K562 (cell line): Measurements from ENCODE around the gene PTRH1.

Experiments used
- FOXK1 ChIP-seq: sonication (generic); formaldehyde crosslinking; IDR thresholded peaks from 2 replicates; pipeline ENCODE4 v1.8.0; 2022; ENCODE audit warnings: missing genetic modification reagents, mild to moderate bottlenecking, borderline replicate concordance
- LARP7 ChIP-seq: fragments of 450-650 bp; IDR thresholded peaks from 2 replicates; pipeline ENCODE4 v1.6.1; 2016
- MTA3 ChIP-seq: fragments of 450-650 bp; formaldehyde crosslinking; IDR thresholded peaks from 2 replicates; pipeline ENCODE4 v1.6.1; 2017; ENCODE audit warnings: mild to moderate bottlenecking, borderline replicate concordance
- MYC ChIP-seq, 2 experiments: fragments of 250-450 bp in 1 of 2; sonication (Bioruptor Pico) in 1 of 2; IDR thresholded peaks; 2 replicates each; pipeline versions ENCODE4 v1.5.1 to v1.6.1; 2012 to 2021; ENCODE audit warnings: low read depth in 2 of 2, borderline replicate concordance in 1 of 2, improper control_type of control experiment in 1 of 2, low read length in 1 of 2, mild to moderate bottlenecking in 1 of 2, moderate library complexity in 1 of 2
- POLR2A ChIP-seq: fragments of 450-650 bp; conservative IDR thresholded peaks from 2 replicates; pipeline ENCODE4 v1.6.1; 2016
- POLR2AphosphoS2 ChIP-seq: IDR thresholded peaks from 2 replicates; pipeline ENCODE4 v1.6.1; 2012; ENCODE audit warnings: low read length, improper control_type of control experiment
- SIN3A ChIP-seq, 2 experiments: fragments of 150-350 bp in 1 of 2; IDR thresholded peaks; 2 replicates each; pipeline ENCODE4 v1.6.1; 2011 to 2016; ENCODE audit warnings: borderline replicate concordance in 2 of 2, low read depth in 2 of 2, low read length in 2 of 2, mild to moderate bottlenecking in 2 of 2, moderate library complexity in 2 of 2; ENCODE audit not compliant: control insufficient read depth in 1 of 2
- ZC3H11A ChIP-seq: IDR thresholded peaks from 2 replicates; pipeline ENCODE4 v1.6.1; 2012; ENCODE audit warnings: low read depth, low read length, improper control_type of control experiment
- TF ChIP-seq, protein P1 (sequence below): sonication (generic); formaldehyde crosslinking; IDR thresholded peaks from 2 replicates; pipeline ENCODE4 v1.8.1; 2023; ENCODE audit warnings: mild to moderate bottlenecking, missing genetic modification reagents
- TF ChIP-seq, protein P2 (sequence below), 3 experiments: IDR thresholded peaks in 2 of 3; conservative IDR thresholded peaks in 1 of 3; 2 replicates each; pipeline ENCODE4 v1.5.1; 2011 to 2012; ENCODE audit warnings: low read length in 3 of 3, mild to moderate bottlenecking in 3 of 3, control low read depth in 2 of 3, improper control_type of control experiment in 1 of 3, inconsistent platforms in 1 of 3, low read depth in 1 of 3, mixed read lengths in 1 of 3, moderate library complexity in 1 of 3; ENCODE audit not compliant: insufficient read depth in 2 of 3
- TF ChIP-seq, protein P3 (sequence below): sonication (generic); formaldehyde crosslinking; IDR thresholded peaks from 2 replicates; pipeline ENCODE4 v1.8.1; 2022; ENCODE audit warnings: missing genetic modification reagents
- TF ChIP-seq, protein P4 (sequence below): fragments of 250-450 bp; sonication (Bioruptor Pico); IDR thresholded peaks from 2 replicates; pipeline ENCODE4 v1.4.0; 2020
- TF ChIP-seq, protein P5 (sequence below), 2 experiments: fragments of 450-650 bp; formaldehyde crosslinking in 1 of 2; IDR thresholded peaks; 2 replicates each; pipeline versions ENCODE4 v1.4.0 to v1.6.1; 2014 to 2020; ENCODE audit warnings: mild to moderate bottlenecking in 2 of 2, borderline replicate concordance in 1 of 2, low read depth in 1 of 2

DNA sequence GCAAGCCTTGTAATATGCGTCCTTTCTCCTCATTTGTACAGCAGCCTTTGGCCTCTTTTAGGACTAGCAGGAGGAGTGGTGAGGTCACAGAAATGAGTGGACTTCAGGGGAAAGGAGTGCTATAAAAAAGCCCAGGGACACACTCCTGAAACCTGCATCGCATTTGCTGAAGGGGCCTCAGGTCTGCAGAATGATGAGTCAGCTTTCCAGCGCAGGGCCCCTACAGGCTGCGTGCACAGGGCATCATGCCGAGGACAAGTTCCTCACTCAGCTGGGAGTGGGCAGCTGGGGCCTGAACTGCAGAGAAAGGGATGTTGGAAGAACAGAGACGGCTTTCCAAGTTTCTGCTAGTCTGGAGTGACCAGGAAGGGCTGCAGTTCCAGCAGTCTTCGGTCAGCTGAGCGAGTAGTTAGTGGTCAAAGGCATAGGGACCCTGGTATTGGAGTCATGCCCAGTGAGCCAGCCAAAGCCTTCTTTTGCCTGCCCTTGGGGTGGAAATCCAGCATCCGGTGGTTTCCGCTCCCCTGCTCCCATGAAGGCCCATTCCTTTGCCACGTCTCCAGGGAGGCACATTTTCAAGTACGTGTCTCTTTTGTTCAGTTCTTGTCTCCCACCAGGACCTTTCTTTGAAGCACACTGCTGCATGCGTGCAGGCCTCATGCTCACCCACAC, 26.0 kb downstream of the PTRH1 start:
- TF ChIP-seq, protein P1, sequence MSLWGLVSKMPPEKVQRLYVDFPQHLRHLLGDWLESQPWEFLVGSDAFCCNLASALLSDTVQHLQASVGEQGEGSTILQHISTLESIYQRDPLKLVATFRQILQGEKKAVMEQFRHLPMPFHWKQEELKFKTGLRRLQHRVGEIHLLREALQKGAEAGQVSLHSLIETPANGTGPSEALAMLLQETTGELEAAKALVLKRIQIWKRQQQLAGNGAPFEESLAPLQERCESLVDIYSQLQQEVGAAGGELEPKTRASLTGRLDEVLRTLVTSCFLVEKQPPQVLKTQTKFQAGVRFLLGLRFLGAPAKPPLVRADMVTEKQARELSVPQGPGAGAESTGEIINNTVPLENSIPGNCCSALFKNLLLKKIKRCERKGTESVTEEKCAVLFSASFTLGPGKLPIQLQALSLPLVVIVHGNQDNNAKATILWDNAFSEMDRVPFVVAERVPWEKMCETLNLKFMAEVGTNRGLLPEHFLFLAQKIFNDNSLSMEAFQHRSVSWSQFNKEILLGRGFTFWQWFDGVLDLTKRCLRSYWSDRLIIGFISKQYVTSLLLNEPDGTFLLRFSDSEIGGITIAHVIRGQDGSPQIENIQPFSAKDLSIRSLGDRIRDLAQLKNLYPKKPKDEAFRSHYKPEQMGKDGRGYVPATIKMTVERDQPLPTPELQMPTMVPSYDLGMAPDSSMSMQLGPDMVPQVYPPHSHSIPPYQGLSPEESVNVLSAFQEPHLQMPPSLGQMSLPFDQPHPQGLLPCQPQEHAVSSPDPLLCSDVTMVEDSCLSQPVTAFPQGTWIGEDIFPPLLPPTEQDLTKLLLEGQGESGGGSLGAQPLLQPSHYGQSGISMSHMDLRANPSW (CRISPR knock-in tag), result no peak
- TF ChIP-seq POLR2AphosphoS2 (no peak), LARP7 (no peak), FOXK1 (CRISPR knock-in tag) (no peak), SIN3A (IDR thresholded peaks at IDR 0.05; ENCODE audit: borderline replicate concordance in 2 of 2, control insufficient read depth in 1 of 2, low read depth in 2 of 2, low read length in 2 of 2) (no peak), POLR2A (no peak), MTA3 (no peak), ZC3H11A (no peak), MYC (IDR thresholded peaks at IDR 0.05; ENCODE audit: low read depth, low read length) (no peak), MYC (CRISPR knock-in tag; IDR thresholded peaks at IDR 0.05; ENCODE audit: borderline replicate concordance, low read depth) (no peak)
- TF ChIP-seq, protein P2, sequence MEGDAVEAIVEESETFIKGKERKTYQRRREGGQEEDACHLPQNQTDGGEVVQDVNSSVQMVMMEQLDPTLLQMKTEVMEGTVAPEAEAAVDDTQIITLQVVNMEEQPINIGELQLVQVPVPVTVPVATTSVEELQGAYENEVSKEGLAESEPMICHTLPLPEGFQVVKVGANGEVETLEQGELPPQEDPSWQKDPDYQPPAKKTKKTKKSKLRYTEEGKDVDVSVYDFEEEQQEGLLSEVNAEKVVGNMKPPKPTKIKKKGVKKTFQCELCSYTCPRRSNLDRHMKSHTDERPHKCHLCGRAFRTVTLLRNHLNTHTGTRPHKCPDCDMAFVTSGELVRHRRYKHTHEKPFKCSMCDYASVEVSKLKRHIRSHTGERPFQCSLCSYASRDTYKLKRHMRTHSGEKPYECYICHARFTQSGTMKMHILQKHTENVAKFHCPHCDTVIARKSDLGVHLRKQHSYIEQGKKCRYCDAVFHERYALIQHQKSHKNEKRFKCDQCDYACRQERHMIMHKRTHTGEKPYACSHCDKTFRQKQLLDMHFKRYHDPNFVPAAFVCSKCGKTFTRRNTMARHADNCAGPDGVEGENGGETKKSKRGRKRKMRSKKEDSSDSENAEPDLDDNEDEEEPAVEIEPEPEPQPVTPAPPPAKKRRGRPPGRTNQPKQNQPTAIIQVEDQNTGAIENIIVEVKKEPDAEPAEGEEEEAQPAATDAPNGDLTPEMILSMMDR (IDR thresholded peaks at IDR 0.05 in 2 of 3, conservative IDR thresholded peaks at IDR 0.05 in 1 of 3; ENCODE audit: insufficient read depth in 2 of 3, low read depth in 1 of 3, low read length in 3 of 3), result no peak
- TF ChIP-seq, protein P3, sequence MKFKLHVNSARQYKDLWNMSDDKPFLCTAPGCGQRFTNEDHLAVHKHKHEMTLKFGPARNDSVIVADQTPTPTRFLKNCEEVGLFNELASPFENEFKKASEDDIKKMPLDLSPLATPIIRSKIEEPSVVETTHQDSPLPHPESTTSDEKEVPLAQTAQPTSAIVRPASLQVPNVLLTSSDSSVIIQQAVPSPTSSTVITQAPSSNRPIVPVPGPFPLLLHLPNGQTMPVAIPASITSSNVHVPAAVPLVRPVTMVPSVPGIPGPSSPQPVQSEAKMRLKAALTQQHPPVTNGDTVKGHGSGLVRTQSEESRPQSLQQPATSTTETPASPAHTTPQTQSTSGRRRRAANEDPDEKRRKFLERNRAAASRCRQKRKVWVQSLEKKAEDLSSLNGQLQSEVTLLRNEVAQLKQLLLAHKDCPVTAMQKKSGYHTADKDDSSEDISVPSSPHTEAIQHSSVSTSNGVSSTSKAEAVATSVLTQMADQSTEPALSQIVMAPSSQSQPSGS, result no peak
- TF ChIP-seq, protein P4, sequence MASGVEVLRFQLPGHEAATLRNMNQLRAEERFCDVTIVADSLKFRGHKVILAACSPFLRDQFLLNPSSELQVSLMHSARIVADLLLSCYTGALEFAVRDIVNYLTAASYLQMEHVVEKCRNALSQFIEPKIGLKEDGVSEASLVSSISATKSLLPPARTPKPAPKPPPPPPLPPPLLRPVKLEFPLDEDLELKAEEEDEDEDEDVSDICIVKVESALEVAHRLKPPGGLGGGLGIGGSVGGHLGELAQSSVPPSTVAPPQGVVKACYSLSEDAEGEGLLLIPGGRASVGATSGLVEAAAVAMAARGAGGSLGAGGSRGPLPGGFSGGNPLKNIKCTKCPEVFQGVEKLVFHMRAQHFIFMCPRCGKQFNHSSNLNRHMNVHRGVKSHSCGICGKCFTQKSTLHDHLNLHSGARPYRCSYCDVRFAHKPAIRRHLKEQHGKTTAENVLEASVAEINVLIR, result no peak
- TF ChIP-seq, protein P5, sequence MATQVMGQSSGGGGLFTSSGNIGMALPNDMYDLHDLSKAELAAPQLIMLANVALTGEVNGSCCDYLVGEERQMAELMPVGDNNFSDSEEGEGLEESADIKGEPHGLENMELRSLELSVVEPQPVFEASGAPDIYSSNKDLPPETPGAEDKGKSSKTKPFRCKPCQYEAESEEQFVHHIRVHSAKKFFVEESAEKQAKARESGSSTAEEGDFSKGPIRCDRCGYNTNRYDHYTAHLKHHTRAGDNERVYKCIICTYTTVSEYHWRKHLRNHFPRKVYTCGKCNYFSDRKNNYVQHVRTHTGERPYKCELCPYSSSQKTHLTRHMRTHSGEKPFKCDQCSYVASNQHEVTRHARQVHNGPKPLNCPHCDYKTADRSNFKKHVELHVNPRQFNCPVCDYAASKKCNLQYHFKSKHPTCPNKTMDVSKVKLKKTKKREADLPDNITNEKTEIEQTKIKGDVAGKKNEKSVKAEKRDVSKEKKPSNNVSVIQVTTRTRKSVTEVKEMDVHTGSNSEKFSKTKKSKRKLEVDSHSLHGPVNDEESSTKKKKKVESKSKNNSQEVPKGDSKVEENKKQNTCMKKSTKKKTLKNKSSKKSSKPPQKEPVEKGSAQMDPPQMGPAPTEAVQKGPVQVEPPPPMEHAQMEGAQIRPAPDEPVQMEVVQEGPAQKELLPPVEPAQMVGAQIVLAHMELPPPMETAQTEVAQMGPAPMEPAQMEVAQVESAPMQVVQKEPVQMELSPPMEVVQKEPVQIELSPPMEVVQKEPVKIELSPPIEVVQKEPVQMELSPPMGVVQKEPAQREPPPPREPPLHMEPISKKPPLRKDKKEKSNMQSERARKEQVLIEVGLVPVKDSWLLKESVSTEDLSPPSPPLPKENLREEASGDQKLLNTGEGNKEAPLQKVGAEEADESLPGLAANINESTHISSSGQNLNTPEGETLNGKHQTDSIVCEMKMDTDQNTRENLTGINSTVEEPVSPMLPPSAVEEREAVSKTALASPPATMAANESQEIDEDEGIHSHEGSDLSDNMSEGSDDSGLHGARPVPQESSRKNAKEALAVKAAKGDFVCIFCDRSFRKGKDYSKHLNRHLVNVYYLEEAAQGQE (IDR thresholded peaks at IDR 0.05; ENCODE audit: borderline replicate concordance), result no peak
- TF ChIP-seq, protein P5 (CRISPR knock-in tag; IDR thresholded peaks at IDR 0.05; ENCODE audit: low read depth), result no peak
